Urinary bladder (tissue), 4 donors: ENCODE results near the gene SLC26A11. TPM values are rescaled to one million over a fixed set of nuclear protein-coding genes. Genes with fewer than 3 reads are reported as not detected.
"Not testable (repeated sequence)": the region's sequence is repeated elsewhere in the genome, so short reads cannot be mapped to it uniquely, and the experiment has no call there.

Experiments
- DNase-seq: peaks from one replicate; pipeline ENCODE4 v3.0.0-alpha.2; 2015; ENCODE audit errors: extremely low spot score
- H3K27ac ChIP-seq: one replicate; pipeline ENCODE4 v1.5.1; 2013; ENCODE audit warnings: low read depth, mild to moderate bottlenecking, moderate library complexity
- H3K36me3 ChIP-seq: one replicate; pipeline ENCODE4 v1.6.1; 2013; ENCODE audit warnings: mild to moderate bottlenecking, moderate library complexity; ENCODE audit not compliant: insufficient read depth
- H3K4me1 ChIP-seq: one replicate; pipeline ENCODE4 v1.6.1; 2013; ENCODE audit warnings: mild to moderate bottlenecking, moderate library complexity; ENCODE audit not compliant: insufficient read depth
- H3K4me3 ChIP-seq: one replicate; pipeline ENCODE4 v1.5.1; 2013; ENCODE audit warnings: low read depth, low read length
- WGBS: extraction: QIAGEN DNeasy Blood & Tissue Kit; methylation state at CpG from one replicate; pipeline ENCODE4 v1.1.7; 2013; 5-methylcytosine and 5-hydroxymethylcytosine counted together
- polyA plus RNA-seq: library from polyadenylated mRNA; stranded (reverse); fragments of 200-250 nt; gene quantifications from one replicate; pipeline ENCODE4 v1.2.3, GENCODE V29; 2013
- total RNA-seq: library from RNA; depleted of rRNA; stranded (reverse); fragments of >200 nt; gene quantifications from one replicate; pipeline ENCODE4 v1.2.3, GENCODE V29; 2014
- donor health status: healthy with polysubstance abuse.
- donor health status: healthy.

Gene SLC26A11
- total and polyA plus RNA-seq, 2 donors = 9.2 to 14.2 TPM

GRCh38 chr17:80270836-80271235 lies 50.6 kb downstream of the SLC26A11 start:
- 69% methylated on average over 4 of the region's 4 CpGs for WGBS
- H3K4me3 ChIP-seq = no peak overlapping the region
- H3K4me1 ChIP-seq = no peaks in the 10 kb centered on the region
- no peak overlapping the region for H3K27ac ChIP-seq
- no peak for DNase-seq
- H3K36me3 ChIP-seq = peaks cover 6% of the 10 kb centered on the region

GRCh38 chr17:80272366-80272765 lies 52.1 kb downstream of the SLC26A11 start:
- no peak for DNase-seq
- WGBS = 87% methylated on average over 10 of the region's 10 CpGs
- Histone ChIP-seq H3K36me3 (peaks cover 6% of the 10 kb centered on the region), H3K4me1 (no peaks in the 10 kb centered on the region), H3K4me3 (no peak overlapping the region), H3K27ac (no peak overlapping the region)

GRCh38 chr17:80274331-80274730 lies 54.1 kb downstream of the SLC26A11 start:
- Histone ChIP-seq H3K36me3 (peaks cover 3% of the 10 kb centered on the region), H3K27ac (no peak overlapping the region), H3K4me3 (no peak overlapping the region), H3K4me1 (no peaks in the 10 kb centered on the region)
- WGBS = 80% methylated on average over 9 of the region's 9 CpGs
- DNase-seq = no peak

- Histone ChIP-seq H3K4me1 (no peaks in the 10 kb centered on the region), H3K27ac (no peak overlapping the region), H3K4me3 (no peak overlapping the region), H3K36me3 (peaks cover 3% of the 10 kb centered on the region)
- WGBS = 88% methylated on average over 4 of the region's 4 CpGs
- DNase-seq = no peak
Measured at GRCh38 chr17:80274871-80275449, 54.7 kb downstream of the SLC26A11 start.

GRCh38 chr17:80275857-80276256 lies 55.6 kb downstream of the SLC26A11 start:
- H3K36me3 ChIP-seq, H3K4me1 ChIP-seq, DNase-seq, H3K27ac ChIP-seq, H3K4me3 ChIP-seq: not testable (repeated sequence)
- 95% methylated on average over 8 of the region's 8 CpGs for WGBS

GRCh38 chr17:80277751-80278671 lies 57.8 kb downstream of the SLC26A11 start:
- DNase-seq = no peak
- no peak overlapping the region for H3K4me3 ChIP-seq
- peaks cover 3% of the 10 kb centered on the region for H3K36me3 ChIP-seq
- H3K4me1 ChIP-seq = no peaks in the 10 kb centered on the region
- 86% methylated on average over 34 of the region's 34 CpGs for WGBS
- H3K27ac ChIP-seq = no peak overlapping the region

- 37% methylated on average over 14 of the region's 14 CpGs for WGBS
- Histone ChIP-seq H3K27ac (no peak overlapping the region), H3K36me3 (peaks cover 2% of the 10 kb centered on the region), H3K4me1 (no peaks in the 10 kb centered on the region), H3K4me3 (no peak overlapping the region)
- no peak for DNase-seq
Measured at GRCh38 chr17:80279895-80280294, 59.7 kb downstream of the SLC26A11 start.

GRCh38 chr17:80281516-80281915 lies 61.3 kb downstream of the SLC26A11 start:
- WGBS = 96% methylated on average over 10 of the region's 10 CpGs
- DNase-seq = no peak
- Histone ChIP-seq H3K4me1 (no peaks in the 10 kb centered on the region), H3K27ac (no peak overlapping the region), H3K36me3 (peaks cover 2% of the 10 kb centered on the region), H3K4me3 (no peak overlapping the region)

- 76% methylated on average over 19 of the region's 19 CpGs for WGBS
- Histone ChIP-seq H3K4me1 (no peaks in the 10 kb centered on the region), H3K36me3 (peaks cover 6% of the 10 kb centered on the region), H3K4me3 (no peak overlapping the region), H3K27ac (no peak overlapping the region)
- DNase-seq = no peak
Measured at GRCh38 chr17:80283116-80283852, 63.1 kb downstream of the SLC26A11 start.

- H3K36me3 ChIP-seq = peaks cover 7% of the 10 kb centered on the region
- no peak overlapping the region for H3K4me3 ChIP-seq
- DNase-seq = no peak
- H3K27ac ChIP-seq = no peak overlapping the region
- H3K4me1 ChIP-seq = no peaks in the 10 kb centered on the region
- WGBS = 90% methylated on average over 11 of the region's 11 CpGs
Measured at GRCh38 chr17:80284631-80285030, 64.4 kb downstream of the SLC26A11 start.

- Histone ChIP-seq H3K4me3 (no peak overlapping the region), H3K27ac (no peak overlapping the region), H3K36me3 (peaks cover 7% of the 10 kb centered on the region), H3K4me1 (no peaks in the 10 kb centered on the region)
- 96% methylated on average over 19 of the region's 19 CpGs for WGBS
- DNase-seq = no peak
Measured at GRCh38 chr17:80285237-80285920, 65.2 kb downstream of the SLC26A11 start.

GRCh38 chr17:80286638-80286960 lies 66.4 kb downstream of the SLC26A11 start:
- no peak overlapping the region for H3K4me3 ChIP-seq
- no peak for DNase-seq
- no peaks in the 10 kb centered on the region for H3K4me1 ChIP-seq
- WGBS = 98% methylated on average over 5 of the region's 5 CpGs
- no peak overlapping the region for H3K27ac ChIP-seq
- H3K36me3 ChIP-seq = peaks cover 7% of the 10 kb centered on the region

GRCh38 chr17:80287038-80287437 lies 66.8 kb downstream of the SLC26A11 start:
- WGBS = 94% methylated on average over 9 of the region's 9 CpGs
- Histone ChIP-seq H3K4me3 (no peak overlapping the region), H3K27ac (no peak overlapping the region), H3K36me3 (peaks cover 7% of the 10 kb centered on the region), H3K4me1 (no peaks in the 10 kb centered on the region)
- no peak for DNase-seq
